PC-9 (cell line): ENCODE measurements around the gene KCNA2.

ENCODE experiments used
- EZH2 ChIP-seq: fragments of 200-600 bp; sonication (generic); IDR thresholded peaks from 2 replicates; pipeline ENCODE4 v1.8.0; 2017; ENCODE audit warnings: antibody characterized with exemption, low read depth
- TF ChIP-seq, protein P1 (sequence below): fragments of 200-600 bp; sonication (generic); conservative IDR thresholded peaks from 2 replicates; pipeline ENCODE4 v1.6.1; 2017; ENCODE audit warnings: mixed run types, antibody characterized with exemption, mild to moderate bottlenecking, moderate library complexity

DNA sequence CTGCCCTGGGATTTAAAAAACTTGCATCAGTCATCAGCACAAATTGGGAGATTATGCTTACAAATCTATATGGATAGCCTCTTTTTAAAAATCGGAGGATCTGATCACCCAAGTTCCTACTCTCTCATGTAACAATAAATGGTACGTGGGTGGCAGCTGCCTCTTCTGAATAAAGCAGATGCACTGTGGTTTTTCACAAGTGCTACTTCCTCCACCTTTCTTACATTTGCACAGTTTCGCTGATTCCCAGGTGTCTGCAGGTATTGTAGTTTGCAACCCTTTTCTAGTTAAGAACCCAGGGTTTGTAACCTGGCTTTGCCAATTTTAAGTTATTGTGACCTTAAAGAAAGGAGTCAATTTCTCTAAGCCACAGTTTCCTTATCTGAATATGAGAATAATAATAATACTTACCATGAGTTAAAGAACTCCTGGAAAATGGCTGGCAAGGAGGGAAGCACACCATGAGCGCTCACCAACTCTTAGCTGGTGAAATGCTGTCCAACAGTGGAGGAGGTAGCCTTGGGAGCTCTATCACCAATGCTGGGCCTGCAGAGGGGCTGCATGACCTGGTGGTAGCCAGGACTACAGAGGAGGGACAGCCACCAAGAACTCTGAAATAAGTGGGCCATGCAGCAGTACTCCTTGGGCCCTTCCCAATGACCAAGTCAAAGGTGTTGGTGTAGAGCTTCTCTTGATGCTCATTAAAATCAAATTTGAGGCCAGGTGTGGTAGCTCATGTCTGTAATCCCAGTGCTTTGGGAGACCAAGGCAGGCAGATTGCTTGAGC lies 30.2 kb upstream of the KCNA2 start:
- TF ChIP-seq, protein P1, sequence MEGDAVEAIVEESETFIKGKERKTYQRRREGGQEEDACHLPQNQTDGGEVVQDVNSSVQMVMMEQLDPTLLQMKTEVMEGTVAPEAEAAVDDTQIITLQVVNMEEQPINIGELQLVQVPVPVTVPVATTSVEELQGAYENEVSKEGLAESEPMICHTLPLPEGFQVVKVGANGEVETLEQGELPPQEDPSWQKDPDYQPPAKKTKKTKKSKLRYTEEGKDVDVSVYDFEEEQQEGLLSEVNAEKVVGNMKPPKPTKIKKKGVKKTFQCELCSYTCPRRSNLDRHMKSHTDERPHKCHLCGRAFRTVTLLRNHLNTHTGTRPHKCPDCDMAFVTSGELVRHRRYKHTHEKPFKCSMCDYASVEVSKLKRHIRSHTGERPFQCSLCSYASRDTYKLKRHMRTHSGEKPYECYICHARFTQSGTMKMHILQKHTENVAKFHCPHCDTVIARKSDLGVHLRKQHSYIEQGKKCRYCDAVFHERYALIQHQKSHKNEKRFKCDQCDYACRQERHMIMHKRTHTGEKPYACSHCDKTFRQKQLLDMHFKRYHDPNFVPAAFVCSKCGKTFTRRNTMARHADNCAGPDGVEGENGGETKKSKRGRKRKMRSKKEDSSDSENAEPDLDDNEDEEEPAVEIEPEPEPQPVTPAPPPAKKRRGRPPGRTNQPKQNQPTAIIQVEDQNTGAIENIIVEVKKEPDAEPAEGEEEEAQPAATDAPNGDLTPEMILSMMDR, result no peak
- TF ChIP-seq EZH2, result no peak
